ENCODE measurements around the gene CDC34.

Gene CDC34

DNA sequence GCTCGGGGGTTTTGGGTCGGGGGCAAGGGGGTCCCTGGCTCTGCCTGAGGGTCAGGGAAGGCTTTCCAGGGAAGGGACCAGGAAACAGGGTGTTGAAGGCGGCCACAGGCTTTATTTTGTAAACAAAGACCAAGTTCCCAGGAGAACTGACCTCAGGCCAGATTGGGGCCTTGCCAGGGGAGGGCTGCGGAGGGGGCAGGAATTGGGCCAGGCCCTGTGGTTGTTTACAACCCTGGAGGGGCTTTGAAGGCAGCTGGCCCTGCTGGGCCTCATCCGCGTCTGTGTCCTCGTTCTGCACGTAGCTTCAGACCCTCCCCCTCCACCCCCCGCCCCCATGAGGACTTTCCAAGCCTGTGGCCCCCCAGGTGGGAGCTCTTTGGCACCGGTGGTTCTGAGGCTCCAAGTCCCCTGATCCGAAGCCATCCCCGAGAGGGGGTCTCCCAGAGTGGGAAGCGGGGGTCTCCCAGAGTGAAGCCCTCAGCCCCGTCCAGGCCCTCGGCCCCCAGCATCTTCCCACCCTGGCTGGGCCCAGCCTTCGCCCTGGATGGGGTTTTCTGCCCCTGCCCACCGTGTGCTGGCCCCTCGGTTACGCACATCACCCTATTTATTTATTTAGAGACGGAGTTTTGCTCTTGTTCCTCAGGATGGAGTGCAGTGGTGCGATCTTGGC is 27.3 kb downstream of the CDC34 start:
- H3K27ac ChIP-seq (ENCODE audit: low read depth, low read length), result peak overlapping the region; percentile 48
- no peak overlapping the region for H3K4me3 ChIP-seq (ENCODE audit: low read depth in 1 of 2, low read length in 2 of 2)
- no peaks in the 10 kb centered on the region for H3K9me3 ChIP-seq (ENCODE audit: low read length)
- peaks cover 8% of the 10 kb centered on the region for H3K4me1 ChIP-seq (ENCODE audit: insufficient read depth, low read length)
- no peaks in the 10 kb centered on the region for H3K36me3 ChIP-seq (ENCODE audit: insufficient read depth, low read length)
- H3K27me3 ChIP-seq (ENCODE audit: control insufficient read depth in 1 of 2, insufficient read depth in 2 of 2, low read length in 2 of 2), result no peaks in the 10 kb centered on the region
- H3K9ac ChIP-seq (ENCODE audit: low read length), result no peak overlapping the region

DNA sequence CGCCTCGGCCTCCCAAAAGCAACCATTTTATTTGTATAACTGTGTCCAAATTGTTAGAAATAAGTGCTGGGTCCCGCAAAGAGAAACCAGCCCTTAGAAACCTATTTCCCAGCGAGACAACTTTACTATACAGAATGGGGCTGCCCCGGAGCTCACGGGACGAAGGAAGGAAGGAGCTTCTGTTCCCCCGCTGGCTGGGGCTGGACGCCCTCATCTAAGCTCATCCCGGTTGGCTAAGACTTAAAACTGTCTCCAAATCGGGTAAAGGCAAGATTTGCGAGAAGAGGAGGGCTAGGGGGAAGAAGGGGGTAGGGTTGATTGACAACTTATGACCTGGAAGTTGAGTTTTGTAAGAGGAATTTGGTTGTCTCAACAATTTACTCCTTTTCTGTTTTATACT is 28.6 kb downstream of the CDC34 start:
- no peak overlapping the region for H3K4me3 ChIP-seq (ENCODE audit: low read depth in 1 of 2, low read length in 2 of 2)
- no peak overlapping the region for H3K27ac ChIP-seq (ENCODE audit: low read depth, low read length)
- H3K27me3 ChIP-seq (ENCODE audit: control insufficient read depth in 1 of 2, insufficient read depth in 2 of 2, low read length in 2 of 2), result no peaks in the 10 kb centered on the region
- H3K9me3 ChIP-seq (ENCODE audit: low read length), result no peaks in the 10 kb centered on the region
- H3K4me1 ChIP-seq (ENCODE audit: insufficient read depth, low read length), result peaks cover 8% of the 10 kb centered on the region
- H3K9ac ChIP-seq (ENCODE audit: low read length), result no peak overlapping the region
- H3K36me3 ChIP-seq (ENCODE audit: insufficient read depth, low read length), result no peaks in the 10 kb centered on the region

DNA sequence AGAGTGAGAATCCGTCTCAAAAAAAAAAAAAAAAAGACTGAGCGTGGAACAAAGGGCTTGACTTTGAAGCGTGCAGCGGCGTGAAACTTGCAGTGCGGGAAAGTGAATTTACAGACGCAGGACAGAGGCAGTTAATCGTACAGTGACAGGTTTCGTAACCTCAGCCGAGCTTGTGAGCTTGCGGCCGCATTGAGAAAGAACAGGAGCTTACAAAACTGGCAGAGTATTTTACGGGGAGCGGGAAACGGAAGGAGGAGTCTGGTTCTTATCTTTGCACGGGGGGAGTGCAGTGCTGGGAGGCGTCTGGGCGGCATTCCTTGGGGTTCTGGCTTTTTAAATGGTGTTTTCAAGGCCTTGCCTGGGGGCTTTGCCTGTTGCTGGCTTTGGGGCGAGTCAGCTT is 34.8 kb downstream of the CDC34 start:
- no peaks in the 10 kb centered on the region for H3K27me3 ChIP-seq (ENCODE audit: control insufficient read depth in 1 of 2, insufficient read depth in 2 of 2, low read length in 2 of 2)
- no peaks in the 10 kb centered on the region for H3K9me3 ChIP-seq (ENCODE audit: low read length)
- peak overlapping the region in 1 of 2 donors; percentile 25 for H3K4me3 ChIP-seq (ENCODE audit: low read depth in 1 of 2, low read length in 2 of 2)
- H3K27ac ChIP-seq (ENCODE audit: low read depth, low read length), result peak overlapping the region; percentile 86
- peaks cover 15% of the 10 kb centered on the region for H3K4me1 ChIP-seq (ENCODE audit: insufficient read depth, low read length)
- no peak overlapping the region for H3K9ac ChIP-seq (ENCODE audit: low read length)
- H3K36me3 ChIP-seq (ENCODE audit: insufficient read depth, low read length), result no peaks in the 10 kb centered on the region

DNA sequence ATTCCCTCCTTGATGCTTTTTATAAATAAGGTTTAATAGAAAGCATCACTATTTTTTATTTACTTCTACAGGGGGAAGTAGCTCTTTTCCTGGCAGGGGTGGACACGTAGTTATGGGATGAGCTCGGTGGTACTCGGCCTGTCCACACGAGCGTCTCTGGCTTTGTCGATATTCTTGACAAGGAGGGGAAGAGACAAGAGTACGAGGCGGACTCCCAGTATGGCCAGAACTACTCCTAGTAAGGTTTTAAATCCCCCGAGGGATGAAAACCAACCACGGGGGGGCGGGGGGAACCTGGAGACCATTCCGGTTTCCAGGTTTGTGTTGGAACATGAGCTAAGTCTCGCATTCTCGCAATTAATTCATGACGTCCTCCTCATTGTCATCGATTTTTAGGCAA is 35.3 kb downstream of the CDC34 start:
- H3K4me3 ChIP-seq (ENCODE audit: low read depth in 1 of 2, low read length in 2 of 2), result peak overlapping the region in 1 of 2 donors; percentile 25

DNA sequence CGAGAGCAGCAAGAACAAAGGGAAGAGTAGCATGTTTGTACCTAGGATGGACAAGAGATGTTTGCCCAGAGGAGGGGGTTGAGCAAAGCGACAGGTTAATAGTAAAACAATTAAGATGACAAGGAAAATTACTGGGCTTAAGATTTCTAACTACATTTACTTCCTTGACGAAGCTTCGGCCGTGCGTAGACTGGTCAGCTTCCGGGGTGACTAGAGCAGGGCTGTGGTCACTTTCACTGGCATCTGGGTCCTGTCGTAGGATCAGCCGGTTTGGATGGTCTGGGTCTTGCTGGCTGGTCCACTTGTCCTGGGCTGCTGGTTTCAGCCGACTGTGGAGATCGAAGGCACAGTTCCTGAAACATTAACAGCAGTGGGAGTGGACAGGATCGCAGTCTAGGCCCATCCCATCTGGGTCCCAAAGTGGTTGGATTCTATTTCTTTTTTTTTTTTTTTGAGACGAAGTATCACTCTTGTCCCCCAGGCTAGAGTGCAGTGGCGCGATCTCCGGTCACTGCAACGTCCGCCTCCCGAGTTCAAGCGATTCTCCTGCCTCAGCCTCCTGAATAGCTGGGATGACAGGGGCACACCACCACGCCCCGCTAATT is 35.8 kb downstream of the CDC34 start:
- Histone ChIP-seq H3K4me3 (ENCODE audit: low read depth in 1 of 2, low read length in 2 of 2) (peak overlapping the region in 1 of 2 donors; percentile 25), H3K27me3 (ENCODE audit: control insufficient read depth in 1 of 2, insufficient read depth in 2 of 2, low read length in 2 of 2) (no peaks in the 10 kb centered on the region), H3K4me1 (ENCODE audit: insufficient read depth, low read length) (peaks cover 18% of the 10 kb centered on the region), H3K9me3 (ENCODE audit: low read length) (no peaks in the 10 kb centered on the region), H3K27ac (ENCODE audit: low read depth, low read length) (peak overlapping the region; percentile 86), H3K9ac (ENCODE audit: low read length) (no peak overlapping the region), H3K36me3 (ENCODE audit: insufficient read depth, low read length) (no peaks in the 10 kb centered on the region)

More for the DNA sequence above, 35.3 kb downstream of the CDC34 start:
- Histone ChIP-seq H3K9me3 (ENCODE audit: low read length) (no peaks in the 10 kb centered on the region), H3K36me3 (ENCODE audit: insufficient read depth, low read length) (no peaks in the 10 kb centered on the region), H3K4me1 (ENCODE audit: insufficient read depth, low read length) (peaks cover 18% of the 10 kb centered on the region), H3K27me3 (ENCODE audit: control insufficient read depth in 1 of 2, insufficient read depth in 2 of 2, low read length in 2 of 2) (no peaks in the 10 kb centered on the region), H3K9ac (ENCODE audit: low read length) (no peak overlapping the region), H3K27ac (ENCODE audit: low read depth, low read length) (peak overlapping the region; percentile 86)

DNA sequence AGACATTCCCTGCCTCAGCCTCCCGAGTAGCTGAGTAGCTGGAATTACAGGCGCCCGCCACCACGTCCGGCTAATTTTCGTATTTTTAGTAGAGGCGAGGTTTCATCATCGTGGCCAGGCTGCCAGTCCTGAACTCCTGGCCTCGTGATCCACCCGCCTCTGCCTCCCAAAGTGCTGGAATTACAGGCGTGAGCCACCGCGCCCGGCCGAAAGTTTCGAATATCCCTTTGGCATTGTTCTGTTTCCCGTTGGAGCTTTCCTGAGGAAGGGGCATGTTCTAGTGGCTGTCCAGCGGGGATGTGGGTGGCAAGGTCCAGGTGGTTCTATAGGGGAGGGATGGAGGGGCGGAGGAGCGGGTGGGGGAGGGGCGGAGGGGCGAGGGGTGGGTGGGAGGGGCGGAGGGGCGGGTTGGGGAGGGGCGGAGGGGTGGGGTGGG is 38.7 kb downstream of the CDC34 start:
- Histone ChIP-seq H3K27ac (ENCODE audit: low read depth, low read length) (no peak overlapping the region), H3K27me3 (ENCODE audit: control insufficient read depth in 1 of 2, insufficient read depth in 2 of 2, low read length in 2 of 2) (no peaks in the 10 kb centered on the region), H3K4me3 (ENCODE audit: low read depth in 1 of 2, low read length in 2 of 2) (no peak overlapping the region), H3K9ac (ENCODE audit: low read length) (no peak overlapping the region), H3K9me3 (ENCODE audit: low read length) (no peaks in the 10 kb centered on the region), H3K36me3 (ENCODE audit: insufficient read depth, low read length) (no peaks in the 10 kb centered on the region), H3K4me1 (ENCODE audit: insufficient read depth, low read length) (peaks cover 33% of the 10 kb centered on the region)

DNA sequence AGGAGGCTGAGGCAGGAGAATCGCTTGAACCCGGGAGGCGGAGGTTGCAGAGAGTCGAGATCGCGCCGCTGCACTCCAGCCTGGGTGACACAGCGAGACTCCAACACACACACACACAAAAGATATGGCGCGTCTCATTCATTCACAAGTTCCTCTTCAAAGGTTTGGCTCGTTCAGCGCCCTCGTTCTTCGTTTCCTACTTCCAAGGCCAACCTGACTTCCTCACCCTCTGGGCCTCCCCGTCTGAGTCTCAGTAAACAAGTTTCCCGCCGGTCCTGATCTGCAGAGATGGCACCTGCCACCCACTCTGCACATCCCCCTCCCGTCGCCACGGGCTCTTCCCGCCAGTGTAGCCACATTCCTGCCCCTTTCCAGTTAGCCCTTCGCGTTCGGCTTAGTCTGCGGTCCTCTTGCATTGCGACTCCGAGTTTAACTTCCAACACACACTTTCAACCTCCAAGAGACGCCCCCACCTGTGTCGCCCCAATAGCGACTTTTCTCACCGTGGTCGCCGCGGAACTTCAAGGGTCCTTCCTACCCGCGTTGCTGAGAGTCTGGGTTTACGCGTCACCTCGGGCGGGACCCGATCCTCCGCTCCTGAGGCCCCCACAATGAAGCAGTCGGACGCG is 39.5 kb downstream of the CDC34 start:
- Histone ChIP-seq H3K9ac (ENCODE audit: low read length) (no peak overlapping the region), H3K9me3 (ENCODE audit: low read length) (no peaks in the 10 kb centered on the region), H3K4me1 (ENCODE audit: insufficient read depth, low read length) (peaks cover 38% of the 10 kb centered on the region), H3K4me3 (ENCODE audit: low read depth in 1 of 2, low read length in 2 of 2) (peak overlapping the region; percentile 60 to 64), H3K27me3 (ENCODE audit: control insufficient read depth in 1 of 2, insufficient read depth in 2 of 2, low read length in 2 of 2) (no peaks in the 10 kb centered on the region), H3K27ac (ENCODE audit: low read depth, low read length) (peak overlapping the region; percentile 94), H3K36me3 (ENCODE audit: insufficient read depth, low read length) (no peaks in the 10 kb centered on the region)

DNA sequence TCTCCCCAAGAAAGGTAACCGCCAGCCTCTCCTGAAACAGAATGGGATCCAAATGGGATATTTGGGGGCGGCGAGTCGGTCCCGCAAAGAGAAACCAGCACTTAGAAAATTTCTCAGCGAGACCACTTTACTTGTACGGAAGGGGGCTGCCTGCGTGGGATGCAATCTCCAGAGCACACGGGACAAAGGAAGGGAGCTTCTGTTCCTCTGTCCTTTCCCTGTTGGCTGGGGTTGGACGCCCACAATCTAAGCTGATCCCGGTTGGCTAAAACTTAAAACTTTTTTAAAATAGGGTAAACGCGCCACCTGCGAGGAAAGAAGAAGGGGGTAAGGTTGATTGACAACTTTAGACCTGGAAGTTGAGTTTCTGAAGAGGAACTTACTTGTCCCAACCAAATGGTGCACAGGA is 40.0 kb downstream of the CDC34 start:
- H3K9ac ChIP-seq (ENCODE audit: low read length), result no peak overlapping the region

DNA sequence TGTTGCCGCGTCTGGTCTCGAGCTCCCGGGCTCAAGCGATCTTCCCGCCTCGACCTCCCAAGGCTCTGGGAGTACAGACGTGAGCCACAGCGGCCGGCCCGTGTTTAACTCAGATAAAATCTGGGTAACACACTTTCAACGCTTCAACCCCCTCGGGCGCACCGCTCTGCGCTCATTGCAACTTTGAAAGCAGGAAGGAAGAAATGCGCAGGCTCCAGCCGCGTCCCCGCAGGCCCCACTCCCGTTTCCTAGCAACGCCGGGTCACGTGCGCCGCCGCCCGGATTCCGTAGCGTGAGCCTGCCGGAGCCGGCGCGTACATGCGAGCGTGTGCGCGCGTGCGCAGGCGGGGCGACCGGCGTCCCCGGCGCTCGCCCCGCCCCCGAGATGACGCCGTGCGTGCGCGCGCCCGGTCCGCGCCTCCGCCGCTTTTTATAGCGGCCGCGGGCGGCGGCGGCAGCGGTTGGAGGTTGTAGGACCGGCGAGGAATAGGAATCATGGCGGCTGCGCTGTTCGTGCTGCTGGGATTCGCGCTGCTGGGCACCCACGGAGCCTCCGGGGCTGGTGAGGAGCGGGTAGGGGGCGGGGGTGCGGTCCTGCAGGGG is 40.7 kb downstream of the CDC34 start, which contains the start of gene BSG:
Gene BSG (plus strand): TSS at position 457 of the 603 bp plus-strand sequence. CDS start 39 bp downstream, at position 496.
- Histone ChIP-seq H3K9me3 (ENCODE audit: low read length) (no peaks in the 10 kb centered on the region), H3K27ac (ENCODE audit: low read depth, low read length) (peak within 1 kb of the TSS; percentile 94), H3K4me1 (ENCODE audit: insufficient read depth, low read length) (peaks cover 35% of the 10 kb centered on the region), H3K36me3 (ENCODE audit: insufficient read depth, low read length) (no peaks in the 10 kb centered on the region), H3K27me3 (ENCODE audit: control insufficient read depth in 1 of 2, insufficient read depth in 2 of 2, low read length in 2 of 2) (no peaks in the 10 kb centered on the region), H3K4me3 (ENCODE audit: low read depth in 1 of 2, low read length in 2 of 2) (peak within 1 kb of the TSS; percentile 85 to 89), H3K9ac (ENCODE audit: low read length) (peak within 1 kb of the TSS; percentile 90)

More for the DNA sequence above, 40.0 kb downstream of the CDC34 start:
- no peaks in the 10 kb centered on the region for H3K9me3 ChIP-seq (ENCODE audit: low read length)
- no peaks in the 10 kb centered on the region for H3K27me3 ChIP-seq (ENCODE audit: control insufficient read depth in 1 of 2, insufficient read depth in 2 of 2, low read length in 2 of 2)
- H3K4me3 ChIP-seq (ENCODE audit: low read depth in 1 of 2, low read length in 2 of 2), result peak overlapping the region; percentile 60 to 64
- peaks cover 41% of the 10 kb centered on the region for H3K4me1 ChIP-seq (ENCODE audit: insufficient read depth, low read length)
- peak overlapping the region; percentile 94 for H3K27ac ChIP-seq (ENCODE audit: low read depth, low read length)
- no peaks in the 10 kb centered on the region for H3K36me3 ChIP-seq (ENCODE audit: insufficient read depth, low read length)

DNA sequence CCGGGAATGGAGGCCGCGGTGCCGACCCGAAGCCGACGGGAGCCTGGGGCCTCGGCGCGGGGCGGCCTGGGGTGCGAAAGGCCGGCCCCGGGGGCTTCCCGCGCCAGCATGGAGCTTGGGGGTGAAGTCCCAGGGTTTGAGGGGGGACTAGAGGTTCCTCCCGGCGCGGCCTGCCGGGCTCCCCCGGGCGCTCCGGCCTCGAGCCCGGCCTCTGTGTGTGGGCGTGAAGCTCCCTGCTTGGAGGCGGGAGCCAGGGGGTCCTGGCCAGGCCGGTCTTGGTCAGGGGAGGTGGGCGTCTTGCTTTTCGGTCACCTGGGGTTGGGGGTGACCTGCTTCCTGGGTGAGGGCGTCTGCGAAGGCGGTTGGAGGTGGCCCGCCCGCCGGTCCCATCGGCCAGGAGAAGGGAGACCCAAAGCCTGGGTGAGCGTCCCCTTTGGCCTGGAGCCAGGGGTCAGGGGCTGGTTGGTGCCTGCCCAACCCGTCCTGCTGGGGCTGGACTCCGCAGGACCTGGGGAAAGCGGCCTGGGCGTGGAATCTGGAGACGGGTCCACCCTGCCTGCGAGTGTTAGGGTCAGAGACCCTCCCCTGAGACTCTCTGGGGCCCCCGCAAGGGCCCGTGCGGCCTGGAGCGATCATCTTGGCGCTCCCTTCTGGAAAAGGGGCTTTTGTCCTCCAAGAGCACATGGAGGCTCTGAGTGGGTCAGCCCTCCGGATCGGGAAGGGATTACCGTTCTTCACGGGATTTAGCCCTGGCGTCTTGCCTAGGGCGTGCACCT is 41.4 kb downstream of the CDC34 start:
- H3K9me3 ChIP-seq (ENCODE audit: low read length), result no peaks in the 10 kb centered on the region
- no peaks in the 10 kb centered on the region for H3K36me3 ChIP-seq (ENCODE audit: insufficient read depth, low read length)
- peaks cover 34% of the 10 kb centered on the region for H3K4me1 ChIP-seq (ENCODE audit: insufficient read depth, low read length)
- peak overlapping the region; percentile 86 for H3K27ac ChIP-seq (ENCODE audit: low read depth, low read length)
- no peaks in the 10 kb centered on the region for H3K27me3 ChIP-seq (ENCODE audit: control insufficient read depth in 1 of 2, insufficient read depth in 2 of 2, low read length in 2 of 2)
- H3K4me3 ChIP-seq (ENCODE audit: low read depth in 1 of 2, low read length in 2 of 2), result peak overlapping the region; percentile 85 to 89
- H3K9ac ChIP-seq (ENCODE audit: low read length), result peak overlapping the region; percentile 90

DNA sequence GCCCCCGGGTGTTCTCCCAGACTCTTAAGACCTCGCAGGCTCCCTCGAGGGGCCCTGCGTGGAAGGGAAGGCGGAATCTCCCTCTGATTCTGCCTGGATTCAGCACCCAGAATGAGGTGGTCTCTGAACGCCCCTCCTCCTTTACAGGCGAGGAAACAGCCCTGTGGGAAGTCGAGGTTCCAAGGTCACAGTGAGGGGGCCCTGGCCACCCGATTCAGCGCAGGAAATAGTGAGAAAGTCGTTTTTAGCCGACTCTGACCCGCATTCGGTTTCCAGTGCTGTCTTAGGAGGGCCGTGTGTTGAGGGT is 41.9 kb downstream of the CDC34 start:
- Histone ChIP-seq H3K9me3 (ENCODE audit: low read length) (no peaks in the 10 kb centered on the region), H3K27ac (ENCODE audit: low read depth, low read length) (peak overlapping the region; percentile 86), H3K36me3 (ENCODE audit: insufficient read depth, low read length) (no peaks in the 10 kb centered on the region), H3K9ac (ENCODE audit: low read length) (peak overlapping the region; percentile 50), H3K4me3 (ENCODE audit: low read depth in 1 of 2, low read length in 2 of 2) (peak overlapping the region; percentile 85 to 89), H3K27me3 (ENCODE audit: control insufficient read depth in 1 of 2, insufficient read depth in 2 of 2, low read length in 2 of 2) (no peaks in the 10 kb centered on the region), H3K4me1 (ENCODE audit: insufficient read depth, low read length) (peaks cover 34% of the 10 kb centered on the region)
